ENCODE measurements around the gene FLYWCH2.

DNA sequence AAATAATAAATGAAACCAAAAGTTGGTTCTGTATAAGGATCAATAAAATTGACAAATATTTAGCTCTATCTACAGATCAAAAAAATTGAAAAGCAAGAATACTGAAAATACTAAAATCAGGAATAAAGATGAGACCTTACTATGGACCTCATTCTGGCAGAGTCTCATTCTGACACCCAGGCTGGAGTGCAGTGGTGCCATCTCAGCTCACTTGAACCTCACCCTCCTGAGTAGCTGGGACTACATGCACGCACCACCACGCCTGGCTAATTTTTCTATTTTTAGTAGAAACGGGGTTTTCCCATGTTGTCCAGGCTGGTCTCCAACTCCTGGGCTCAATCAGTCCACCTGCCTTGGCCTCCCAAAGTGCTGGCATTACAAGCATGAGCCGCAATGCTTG lies 59.0 kb downstream of the FLYWCH2 start:
- no peak for TF ChIP-seq POLR2A (IDR thresholded peaks at IDR 0.05; ENCODE audit: low read depth, low read length)
- TF ChIP-seq CEBPB (IDR thresholded peaks at IDR 0.05; ENCODE audit: low read depth, low read length): no peak
- TF ChIP-seq MAFK (IDR thresholded peaks at IDR 0.05; ENCODE audit: low read depth, low read length): no peak
- no peak for TF ChIP-seq RFX5 (IDR thresholded peaks at IDR 0.05; ENCODE audit: low read depth, low read length)
- TF ChIP-seq CTCF (conservative IDR thresholded peaks at IDR 0.05; ENCODE audit: low read depth, low read length): no peak
- no peak for TF ChIP-seq RAD21 (IDR thresholded peaks at IDR 0.05; ENCODE audit: low read length)
- no peak for TF ChIP-seq CHD1 (IDR thresholded peaks at IDR 0.05; ENCODE audit: low read depth, low read length)
- TF ChIP-seq FOS (IDR thresholded peaks at IDR 0.05; ENCODE audit: low read depth, low read length): no peak
